Amniotic stem cell (primary cell): ENCODE results near the gene TOX2.
A peak's percentile ranks its signal among the peaks of the same experiment; 100 is the strongest.

ENCODE experiments used
- DNase-seq: peaks from one replicate; lab custom pipeline; 2025; lab: John Stamatoyannopoulos, UW

TOX2 gene

DNA sequence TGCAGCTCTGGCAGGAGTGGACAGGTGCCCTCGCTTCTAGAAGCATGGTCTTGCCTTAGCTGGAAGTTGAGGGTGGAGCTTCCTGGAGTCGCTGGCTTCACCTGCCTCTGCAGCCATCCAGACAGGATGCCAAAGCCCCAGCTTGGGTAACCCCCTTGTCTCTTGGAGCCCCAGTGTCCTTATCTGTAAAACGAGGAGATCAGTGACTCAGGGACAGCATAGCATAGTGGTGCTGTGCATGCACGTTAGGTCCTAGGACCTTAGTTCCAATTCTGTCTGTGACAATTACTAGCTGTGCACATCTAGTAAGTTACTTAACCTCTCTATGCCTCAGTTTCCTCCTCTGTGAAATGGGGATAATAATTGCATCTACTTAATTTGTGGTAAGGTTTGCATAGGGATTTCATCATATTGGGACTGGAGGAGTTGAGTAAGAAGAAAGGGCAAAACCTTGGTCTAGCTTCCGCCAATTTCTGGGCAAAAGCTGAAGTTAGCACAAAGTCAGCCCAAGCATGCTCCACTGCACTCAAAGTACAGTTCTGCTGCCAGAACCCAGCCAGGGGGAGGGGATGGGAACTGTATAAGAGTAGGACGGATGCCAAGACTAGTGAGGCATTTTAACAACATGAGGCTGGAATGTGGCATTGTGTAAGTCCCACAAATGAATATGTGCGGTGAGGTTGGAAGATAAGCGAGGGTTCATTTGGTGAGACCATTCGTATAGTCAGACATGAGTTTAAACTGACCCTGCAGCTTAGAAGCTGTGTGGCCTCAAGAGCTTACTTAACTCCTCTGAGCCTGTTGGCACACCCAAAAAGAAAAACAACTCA, 24.5 kb downstream of the TOX2 start:
- DNase-seq = peak; percentile 97

DNA sequence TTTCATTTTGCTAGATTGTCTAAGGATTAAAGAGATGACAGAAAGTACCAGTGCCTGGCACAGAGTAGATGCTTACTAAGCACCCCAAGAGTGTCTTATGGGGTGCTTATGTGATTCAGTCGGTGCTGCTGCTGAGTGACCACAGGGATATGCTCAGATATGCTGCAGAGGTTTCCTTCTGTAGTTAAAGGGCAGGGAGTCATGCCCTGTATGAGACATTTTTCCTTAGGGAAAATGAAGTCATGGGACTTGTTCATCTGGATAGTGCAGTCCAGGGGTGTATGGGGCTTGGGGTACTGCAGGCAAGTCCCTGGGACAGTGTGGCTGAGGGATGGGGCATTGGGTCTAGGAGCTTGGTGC, 25.1 kb downstream of the TOX2 start:
- no peak for DNase-seq

DNA sequence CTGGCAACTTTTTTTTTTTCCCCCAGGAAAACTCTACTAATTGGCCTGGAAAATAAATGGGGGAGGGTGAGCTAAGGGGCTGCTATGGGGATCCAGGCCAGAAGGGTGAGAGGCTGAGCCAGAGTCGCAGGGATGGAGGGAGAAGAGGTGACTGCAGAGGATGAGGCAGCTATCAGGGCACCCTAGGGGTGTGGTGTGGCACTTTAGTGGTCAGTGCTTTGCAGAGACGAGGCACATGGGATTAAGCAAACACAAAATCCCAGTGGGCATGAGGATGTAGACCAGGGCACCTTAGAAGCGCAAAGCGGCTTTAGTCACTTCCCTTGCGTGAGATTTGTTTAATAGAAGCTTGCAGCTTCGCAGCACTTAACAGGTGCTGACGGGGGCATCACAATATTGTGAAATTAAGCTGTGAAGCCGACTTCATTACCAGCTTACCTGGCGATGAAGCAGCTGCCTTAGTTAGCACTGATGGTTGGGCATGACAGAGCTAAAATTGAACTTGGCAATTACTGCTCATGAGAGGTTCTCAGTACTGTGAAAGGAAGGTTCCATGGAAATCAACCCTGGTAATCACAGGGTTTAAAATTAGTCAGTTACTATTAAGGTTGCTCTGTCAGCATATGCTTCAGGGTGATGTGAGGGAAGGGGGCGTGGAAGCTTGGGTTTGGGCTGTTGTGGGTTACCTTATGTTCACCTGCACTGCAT, 26.0 kb downstream of the TOX2 start:
- no peak for DNase-seq

DNA sequence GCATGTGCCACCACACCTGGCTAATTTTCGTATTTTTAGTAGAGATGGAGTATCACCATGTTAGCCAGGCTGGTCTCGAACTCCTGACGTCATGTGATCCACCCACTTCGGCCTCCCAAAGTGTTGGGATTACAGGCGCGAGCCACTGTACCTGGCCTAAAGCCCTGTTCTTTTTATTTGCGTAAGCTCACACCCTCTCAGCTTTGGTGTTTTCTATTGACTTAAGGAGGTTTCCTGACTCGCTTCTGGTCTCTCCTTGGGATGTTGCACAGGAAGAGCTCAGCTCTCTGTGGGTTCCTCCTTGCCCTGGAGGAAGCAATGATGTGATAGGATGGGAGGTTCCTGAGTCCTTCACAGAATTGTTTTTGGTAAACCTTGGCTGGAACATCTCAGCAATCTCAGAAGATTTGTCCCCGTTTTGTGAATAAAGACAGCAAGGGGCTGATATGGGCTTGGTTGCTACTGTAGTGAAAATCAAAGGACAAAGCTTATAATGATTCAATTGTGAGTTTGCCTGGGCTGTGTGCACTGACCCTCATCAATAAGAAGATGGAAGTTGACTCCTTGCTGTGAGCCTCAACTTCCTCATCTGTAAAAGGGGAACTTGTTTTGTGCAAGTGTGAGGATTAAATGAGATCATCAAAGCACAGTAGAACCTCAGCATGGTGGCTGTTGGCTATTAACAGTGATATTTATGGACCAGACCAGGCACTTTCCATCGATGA, 27.0 kb downstream of the TOX2 start:
- DNase-seq = no peak

GRCh38 chr20:43942201-43942590, 27.5 kb downstream of the TOX2 start:
- no peak for DNase-seq

GRCh38 chr20:43942667-43943285, 28.1 kb downstream of the TOX2 start:
- DNase-seq = peak; percentile 20

GRCh38 chr20:43943725-43944124, 29.1 kb downstream of the TOX2 start:
- no peak for DNase-seq

DNA sequence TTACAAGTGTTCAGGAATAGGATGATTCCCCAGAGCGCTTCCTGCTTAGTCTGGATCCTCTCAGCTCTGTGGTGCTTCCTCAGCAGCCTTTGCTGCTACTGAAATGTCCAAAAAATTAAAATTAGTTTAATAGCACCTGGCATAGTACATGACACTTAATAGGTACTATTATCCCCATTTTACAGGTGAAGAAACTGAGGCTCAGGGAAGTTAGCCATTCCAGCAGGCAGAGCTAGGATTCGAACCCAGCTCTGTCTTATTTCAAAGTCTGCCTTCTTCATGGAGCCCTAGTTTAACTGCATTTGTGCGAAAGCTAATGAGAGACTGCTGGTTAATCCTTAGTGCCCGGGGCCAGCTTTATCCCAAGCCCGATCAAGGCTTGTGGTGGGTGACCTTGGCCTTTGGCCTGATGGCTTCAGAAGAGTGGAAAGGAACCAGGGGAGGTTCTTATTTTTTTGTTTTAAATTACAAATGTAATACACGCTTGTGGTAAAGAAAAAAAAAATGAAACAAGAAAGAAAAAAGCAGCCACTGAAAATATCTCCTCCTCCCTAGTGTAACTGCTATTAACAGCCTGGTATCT, 30.1 kb downstream of the TOX2 start:
- DNase-seq = no peak

GRCh38 chr20:43945391-43946205, 30.9 kb downstream of the TOX2 start:
- DNase-seq = no peak

GRCh38 chr20:43946206-43946491, 31.5 kb downstream of the TOX2 start:
- no peak for DNase-seq

- DNase-seq = no peak
Measured at GRCh38 chr20:43946659-43947315, 32.1 kb downstream of the TOX2 start.

GRCh38 chr20:43947316-43947710, 32.7 kb downstream of the TOX2 start:
- DNase-seq = no peak

DNA sequence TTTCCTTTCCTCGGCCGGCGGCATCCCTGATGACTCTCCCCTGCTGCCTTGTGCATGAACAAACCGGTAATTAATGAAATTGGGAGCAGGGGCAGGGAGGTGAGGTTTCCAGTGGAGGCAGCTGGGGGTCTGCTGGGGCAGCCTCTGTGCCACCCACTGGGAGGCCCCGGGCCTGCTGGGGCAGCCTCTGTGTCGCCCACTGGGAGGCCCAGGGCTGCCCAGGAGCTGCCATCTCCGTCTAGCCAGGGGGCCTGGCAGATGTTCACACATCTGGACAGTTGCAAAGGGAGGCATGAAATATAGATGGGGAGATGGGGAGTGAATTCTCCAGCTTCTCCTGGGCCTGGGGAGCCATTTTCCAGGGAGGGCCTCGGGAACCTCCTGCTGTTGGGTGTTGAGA, 33.8 kb downstream of the TOX2 start:
- no peak for DNase-seq

DNA sequence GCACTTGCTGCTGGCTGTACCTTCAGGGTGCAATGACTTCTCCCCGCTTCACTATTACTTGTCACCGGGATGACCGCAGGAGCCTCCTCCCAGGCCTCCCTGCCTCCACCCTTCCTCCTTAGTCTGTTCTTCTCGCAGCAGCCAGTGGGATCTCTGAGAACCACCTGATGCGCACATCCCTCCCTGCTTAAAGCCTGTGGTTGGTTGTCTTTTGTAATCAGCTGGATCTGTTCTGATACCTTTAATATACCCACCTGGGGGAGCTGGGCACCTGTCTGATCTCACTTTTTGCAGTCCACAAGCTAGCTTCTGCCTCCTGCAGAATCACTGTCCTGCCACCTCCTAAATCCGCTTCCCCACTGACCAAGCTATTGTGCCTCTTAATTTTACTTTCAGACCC, 34.6 kb downstream of the TOX2 start:
- no peak for DNase-seq

- no peak for DNase-seq
Measured at GRCh38 chr20:43949741-43950618, 35.3 kb downstream of the TOX2 start.

DNA sequence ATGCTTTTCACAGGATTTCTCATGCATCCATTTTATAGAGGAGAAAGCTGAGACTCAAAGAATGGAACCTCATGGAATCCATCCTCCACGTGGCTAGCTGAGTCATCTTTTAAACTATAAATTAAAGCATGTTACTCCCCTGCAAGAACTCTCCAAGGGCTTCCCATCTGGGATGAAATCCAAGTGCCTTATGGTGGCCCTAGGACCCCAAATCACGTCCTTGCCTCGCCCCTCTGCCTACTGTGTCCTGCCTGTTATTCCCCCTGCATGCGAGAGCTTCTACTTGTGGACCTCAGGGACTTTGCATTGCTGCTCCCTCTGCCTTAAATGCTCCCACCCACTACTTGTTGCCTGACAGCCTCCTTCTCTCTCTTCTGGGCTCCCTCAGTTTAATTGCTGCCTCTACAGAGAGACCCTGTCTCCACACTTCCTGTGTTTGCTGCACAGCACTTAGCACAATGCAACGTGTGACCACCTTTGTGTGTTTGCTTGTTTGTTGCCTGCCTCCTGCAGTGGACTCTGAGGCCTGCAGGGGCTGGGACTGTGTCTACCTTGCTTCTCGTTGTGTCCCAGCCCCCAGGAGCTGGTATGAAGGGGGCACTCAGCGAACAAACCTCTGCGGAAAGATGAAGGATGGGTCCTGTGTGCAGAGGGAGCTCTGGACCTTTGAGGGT, 39.4 kb downstream of the TOX2 start:
- DNase-seq = no peak

DNA sequence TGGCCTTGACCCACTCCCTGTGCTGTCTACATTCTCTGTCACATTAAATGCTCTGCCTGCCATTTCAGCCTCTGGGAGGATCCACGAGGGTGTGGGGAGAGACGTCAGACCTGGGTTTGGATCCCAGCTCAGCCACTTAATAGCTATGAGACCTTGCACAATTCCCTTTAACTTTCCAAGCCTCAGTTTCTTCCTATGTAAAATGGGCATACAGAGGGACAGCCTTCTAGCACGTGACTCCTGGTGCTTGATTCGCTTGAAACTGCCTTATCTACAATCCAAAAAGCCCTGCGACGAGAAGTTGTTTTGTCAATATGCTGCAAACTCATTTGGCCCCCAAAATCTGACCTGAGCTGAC, 40.0 kb downstream of the TOX2 start:
- DNase-seq = no peak

GRCh38 chr20:43955062-43955749, 40.6 kb downstream of the TOX2 start:
- DNase-seq = peak; percentile 82

DNA sequence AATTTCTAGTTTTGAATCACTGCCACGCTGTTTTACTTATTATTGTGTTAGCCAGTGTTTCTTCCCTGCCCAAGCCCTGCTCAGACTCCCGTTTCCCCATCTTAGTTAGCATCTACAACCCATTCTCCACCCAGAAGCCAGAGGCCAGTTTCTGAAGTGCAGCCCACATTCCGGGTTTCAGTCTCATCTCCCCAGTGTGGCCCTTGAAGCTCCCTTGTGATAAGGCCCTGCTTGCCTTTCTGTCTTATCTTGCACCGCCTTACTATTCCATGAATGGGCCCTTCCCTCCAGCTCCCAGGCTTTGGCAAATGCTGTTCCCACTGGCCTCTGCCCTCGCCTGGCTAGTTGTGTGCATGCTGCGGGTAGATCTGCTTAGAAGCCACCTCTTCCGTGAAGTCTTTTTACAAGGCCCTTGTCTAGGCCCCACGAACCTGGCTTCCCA, 41.1 kb downstream of the TOX2 start:
- DNase-seq = no peak
